K562 (cell line): ENCODE measurements around the gene SCYL1. TPM values are rescaled to one million over a fixed set of nuclear protein-coding genes. Genes with fewer than 3 reads are reported as not detected.

Experiments
- ATAC-seq: fragments of 200-7000 bp; cut with Tn5 transposase; 3 replicates; pipeline ENCODE4 v1.9.1; 2020; ENCODE audit warnings: moderate library complexity
- BruUV-seq: library from RNA; stranded (reverse); fragments of 400-500 nt; replicated peaks from 2 replicates; lab custom pipeline; 2021; lab: Mats Ljungman, UMichigan
- CTCF ChIA-PET: fragments of 300-600 bp; formaldehyde crosslinking; extraction: SDS; loops from one replicate; lab custom pipeline; 2021; ENCODE audit warnings: low intra/inter-chr PET ratio; lab: Yijun Ruan, JAX
- POLR2A ChIA-PET: fragments of 300-600, 350-650 bp; sonication (Branson Sonifier 250); formaldehyde crosslinking; extraction: SDS; loops from one replicate; lab custom pipeline; 2021; ENCODE audit warnings: antibody characterized with exemption, inconsistent platforms; lab: Yijun Ruan, JAX
- DNase-seq, 4 experiments: peaks; one replicate each; pipeline versions ENCODE4 v3.0.0 to v3.0.0-alpha.2; 2011 to 2018; ENCODE audit warnings: low spot score in 3 of 4, mixed read lengths in 3 of 4; ENCODE audit errors: extremely low read depth in 1 of 4
- FAIRE-seq: peaks from 2 replicates; lab custom pipeline; 2011; peaks lifted over from hg19 to GRCh38; lab: Jason Lieb, UNC
- H2AFZ ChIP-seq: 2 replicates; pipeline ENCODE4 v1.6.0; 2011; ENCODE audit warnings: low read depth, low read length, control low read depth, inconsistent platforms
- H3K27ac ChIP-seq: fragments of 200-600 bp; 3 replicates; pipeline ENCODE4 v1.8.0; 2011; ENCODE audit warnings: low read depth, mild to moderate bottlenecking, control low read depth, inconsistent platforms, low read length, moderate library complexity, mixed read lengths; ENCODE audit errors: extremely low read depth
- H3K27me3 ChIP-seq, 2 experiments: fragments of 300-600 bp in 1 of 2; 2 replicates in 1 of 2; 3 replicates in 1 of 2; pipeline versions ENCODE4 v1.6.0 to v1.8.0; 2011; ENCODE audit warnings: inconsistent platforms in 2 of 2, low read length in 2 of 2, mild to moderate bottlenecking in 1 of 2, mixed read lengths in 1 of 2, moderate library complexity in 1 of 2; ENCODE audit not compliant: control insufficient read depth in 2 of 2, insufficient read depth in 2 of 2
- H3K36me3 ChIP-seq: fragments of 300-600 bp; 3 replicates; pipeline ENCODE4 v1.8.0; 2011; ENCODE audit warnings: mild to moderate bottlenecking, low read length, inconsistent platforms; ENCODE audit not compliant: control insufficient read depth, insufficient read depth
- H3K4me1 ChIP-seq, 2 experiments: fragments of 200-600 bp in 1 of 2; replicated peaks in 1 of 2; 2 replicates in 1 of 2; 3 replicates in 1 of 2; pipeline versions ENCODE4 v1.5.1 to v1.8.0; 2011; ENCODE audit warnings: inconsistent platforms in 2 of 2, low read length in 2 of 2, mild to moderate bottlenecking in 1 of 2, mixed read lengths in 1 of 2, moderate library complexity in 1 of 2; ENCODE audit not compliant: control insufficient read depth in 2 of 2, insufficient read depth in 2 of 2
- H3K4me2 ChIP-seq: 2 replicates; pipeline ENCODE4 v1.6.1; 2011; ENCODE audit warnings: low read length, control low read depth, inconsistent platforms, mixed read lengths; ENCODE audit not compliant: insufficient read depth
- H3K4me3 ChIP-seq: fragments of 200-600 bp; sonication (generic), shearing (Covaris generic); 2 replicates; pipeline ENCODE4 v1.5.1; 2016; ENCODE audit warnings: control low read depth, inconsistent platforms
- H3K79me2 ChIP-seq: fragments of 200-600 bp; 3 replicates; pipeline ENCODE4 v1.8.0; 2011; ENCODE audit warnings: low read length, inconsistent platforms; ENCODE audit not compliant: control insufficient read depth, insufficient read depth
- H3K9ac ChIP-seq, 2 experiments: 2 replicates each; pipeline versions ENCODE4 v1.6.0 to v1.6.1; 2011; ENCODE audit warnings: low read depth in 2 of 2, low read length in 2 of 2, control low read depth in 1 of 2, inconsistent platforms in 1 of 2, mild to moderate bottlenecking in 1 of 2, mixed read lengths in 1 of 2; ENCODE audit not compliant: insufficient read depth in 1 of 2
- H3K9me1 ChIP-seq: one replicate; pipeline ENCODE4 v1.6.0; 2011; ENCODE audit warnings: inconsistent platforms, mild to moderate bottlenecking, low read length, moderate library complexity; ENCODE audit not compliant: control insufficient read depth, insufficient read depth
- H3K9me3 ChIP-seq: replicated peaks from 2 replicates; pipeline ENCODE4 v1.5.1; 2011; ENCODE audit warnings: low read depth, low read length, inconsistent platforms; ENCODE audit not compliant: control insufficient read depth, insufficient read depth
- H4K20me1 ChIP-seq: replicated peaks from 2 replicates; pipeline ENCODE4 v1.6.1; 2011; ENCODE audit warnings: low read length, inconsistent platforms, mixed read lengths; ENCODE audit not compliant: control insufficient read depth, insufficient read depth
- BRD9 ChIP-seq: fragments of 450-650 bp; IDR thresholded peaks from 2 replicates; pipeline ENCODE4 v1.6.1; 2018; ENCODE audit warnings: low read depth; ENCODE audit not compliant: partially characterized antibody
- FOXJ2 ChIP-seq: fragments of 200-800 bp; sonication (Bioruptor generic); IDR thresholded peaks from 2 replicates; pipeline ENCODE4 v1.6.1; 2016; ENCODE audit warnings: missing genetic modification characterization, missing compliant biosample characterization
- MTA1 ChIP-seq: fragments of 450-650 bp; IDR thresholded peaks from 2 replicates; pipeline ENCODE4 v1.6.1; 2017; ENCODE audit warnings: borderline replicate concordance
- MTF1 ChIP-seq: fragments of 250-450 bp; sonication (Bioruptor Pico); IDR thresholded peaks from 2 replicates; pipeline ENCODE4 v1.9.0; 2021; ENCODE audit warnings: moderate library complexity, mild to moderate bottlenecking, inconsistent platforms, borderline replicate concordance
- NCOA6 ChIP-seq: fragments of 450-650 bp; IDR thresholded peaks from 2 replicates; pipeline ENCODE4 v1.6.1; 2017; ENCODE audit warnings: mild to moderate bottlenecking
- PURB ChIP-seq: sonication (generic); formaldehyde crosslinking; IDR thresholded peaks from 2 replicates; pipeline ENCODE4 v1.9.0; 2021; ENCODE audit warnings: low read depth, mild to moderate bottlenecking, missing genetic modification reagents
- THRB ChIP-seq: fragments of 450-650 bp; formaldehyde crosslinking; conservative IDR thresholded peaks from 2 replicates; pipeline ENCODE4 v1.4.0; 2022; ENCODE audit warnings: mild to moderate bottlenecking, missing genetic modification characterization
- ZBED1 ChIP-seq: IDR thresholded peaks from 2 replicates; pipeline ENCODE4 v1.6.1; 2014
- ZC3H11A ChIP-seq: IDR thresholded peaks from 2 replicates; pipeline ENCODE4 v1.6.1; 2012; ENCODE audit warnings: low read depth, low read length, improper control_type of control experiment
- ZNF766 ChIP-seq: fragments of 200-800 bp; sonication (Bioruptor generic); conservative IDR thresholded peaks from 2 replicates; pipeline ENCODE4 v1.6.1; 2016; ENCODE audit warnings: missing genetic modification characterization, missing compliant biosample characterization
- WGBS: fragments of 100-300 bp; shearing (Covaris generic); methylation state at CpG from one replicate; pipeline ENCODE4 v1.1.6; 2016; ENCODE audit warnings: low coverage, mixed read lengths; ENCODE audit not compliant: insufficient coverage; ENCODE audit errors: missing lambda C conversion rate; 5-methylcytosine and 5-hydroxymethylcytosine counted together
- in situ Hi-C: fragments of 300-500 bp; cut with MboI; formaldehyde crosslinking; loops from 4 replicates; pipeline ENCODE4 v1.15.0; 2018; ENCODE audit warnings: inconsistent platforms, mixed read lengths
- intact Hi-C: fragments of 100-400 bp; cut with micrococcal nuclease; formaldehyde crosslinking; loops from 2 replicates; pipeline ENCODE4 v1.14.2; 2022
- polyA plus RNA-seq, 8 experiments: library from polyadenylated mRNA; depleted of rRNA in 4 of 8; stranded (reverse) in 5 of 8; unstranded in 3 of 8; fragments of >200 nt; fragmentation: Nextera tagmentation in 2 of 8; fragmentation: Illumina TruSeq in 1 of 8; extraction: Ambion mirVana in 2 of 8; extraction: Trizol in 1 of 8; gene quantifications; 2 replicates each; pipeline versions ENCODE4 v1.2.1 to v1.2.3, GENCODE V29; 2011 to 2014; ENCODE audit warnings: inconsistent platforms in 1 of 8, missing spikeins in 1 of 8
- total RNA-seq, 7 experiments: library from RNA; depleted of rRNA in 6 of 7; stranded (reverse); fragments of >200 nt in 6 of 7; fragmentation: Illumina TruSeq in 2 of 7; extraction: Trizol in 2 of 7; gene quantifications; 2 replicates each; pipeline versions ENCODE4 v1.2.1 to v1.2.3, GENCODE V29; 2011 to 2021; ENCODE audit warnings: low replicate concordance in 1 of 7
- TF ChIP-seq, protein P1 (sequence below): fragments of 450-650 bp; conservative IDR thresholded peaks from 2 replicates; pipeline ENCODE4 v1.6.1; 2016; ENCODE audit warnings: missing genetic modification characterization, low read depth, mild to moderate bottlenecking, control low read depth, missing compliant biosample characterization
- TF ChIP-seq, protein P2 (sequence below): fragments of 450-650 bp; IDR thresholded peaks from 2 replicates; pipeline ENCODE4 v1.6.1; 2016; ENCODE audit warnings: low read depth

SCYL1 gene
- total and polyA plus RNA-seq, 9 of the 15 experiments (the other 6 are each of a cell fraction or from before 2014, with no cell fraction given): 1.9 to 145 (median 57.6) TPM

GRCh38 chr11:65476632-65477148 is 48.2 kb upstream of the SCYL1 start:
- CTCF ChIA-PET: no interaction called here
- Histone ChIP-seq H2AFZ (no peak overlapping the region), H3K4me2 (peak overlapping the region; percentile 98), H3K79me2 (peaks cover 87% of the 10 kb centered on the region), H3K27ac (peak overlapping the region; percentile 99), H3K27me3 (no peaks in the 10 kb centered on the region), H3K9me3 (no peaks in the 10 kb centered on the region), H4K20me1 (no peaks in the 10 kb centered on the region), H3K4me3 (peak overlapping the region; percentile 93), H3K9me1 (no peaks in the 10 kb centered on the region), H3K9ac (peak overlapping the region; percentile 99 to 100), H3K4me1 (peaks cover 36 to 60% of the 10 kb centered on the region in 2 experiments), H3K36me3 (peaks cover 9% of the 10 kb centered on the region; the same call in 1 of the 3 replicates)
- POLR2A ChIA-PET: interaction anchor here (0.5 to 26.0 kb wide), 16 partner anchors 11 to 578 kb away, joined by 3 to 2118 read pairs (median 6); partner anchors contain the start of genes FRMD8, MALAT1, NEAT1 and SCYL1
- FAIRE-seq: no peak
- ATAC-seq: peak; percentile 0; the same call in 1 of the 3 replicates
- 3% methylated on average over 9 of the region's 10 CpGs for WGBS
- in situ Hi-C loops: no loop called here
- BruUV-seq: TSS peak; percentile 93
- intact Hi-C loops: loop anchor here (1.0 kb wide), 1 partner anchor 21 kb away; no protein-coding TSS in a partner anchor
- no peak for DNase-seq
- TF ChIP-seq ZC3H11A: no peak
- TF ChIP-seq FOXJ2 (tag): no peak
- TF ChIP-seq, protein P1, sequence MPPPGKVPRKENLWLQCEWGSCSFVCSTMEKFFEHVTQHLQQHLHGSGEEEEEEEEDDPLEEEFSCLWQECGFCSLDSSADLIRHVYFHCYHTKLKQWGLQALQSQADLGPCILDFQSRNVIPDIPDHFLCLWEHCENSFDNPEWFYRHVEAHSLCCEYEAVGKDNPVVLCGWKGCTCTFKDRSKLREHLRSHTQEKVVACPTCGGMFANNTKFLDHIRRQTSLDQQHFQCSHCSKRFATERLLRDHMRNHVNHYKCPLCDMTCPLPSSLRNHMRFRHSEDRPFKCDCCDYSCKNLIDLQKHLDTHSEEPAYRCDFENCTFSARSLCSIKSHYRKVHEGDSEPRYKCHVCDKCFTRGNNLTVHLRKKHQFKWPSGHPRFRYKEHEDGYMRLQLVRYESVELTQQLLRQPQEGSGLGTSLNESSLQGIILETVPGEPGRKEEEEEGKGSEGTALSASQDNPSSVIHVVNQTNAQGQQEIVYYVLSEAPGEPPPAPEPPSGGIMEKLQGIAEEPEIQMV (tag): no peak
- TF ChIP-seq ZNF766 (CRISPR knock-in tag): no peak
- no peak for TF ChIP-seq PURB (CRISPR knock-in tag)
- TF ChIP-seq ZBED1: no peak
- TF ChIP-seq NCOA6: no peak
- TF ChIP-seq, protein P2, sequence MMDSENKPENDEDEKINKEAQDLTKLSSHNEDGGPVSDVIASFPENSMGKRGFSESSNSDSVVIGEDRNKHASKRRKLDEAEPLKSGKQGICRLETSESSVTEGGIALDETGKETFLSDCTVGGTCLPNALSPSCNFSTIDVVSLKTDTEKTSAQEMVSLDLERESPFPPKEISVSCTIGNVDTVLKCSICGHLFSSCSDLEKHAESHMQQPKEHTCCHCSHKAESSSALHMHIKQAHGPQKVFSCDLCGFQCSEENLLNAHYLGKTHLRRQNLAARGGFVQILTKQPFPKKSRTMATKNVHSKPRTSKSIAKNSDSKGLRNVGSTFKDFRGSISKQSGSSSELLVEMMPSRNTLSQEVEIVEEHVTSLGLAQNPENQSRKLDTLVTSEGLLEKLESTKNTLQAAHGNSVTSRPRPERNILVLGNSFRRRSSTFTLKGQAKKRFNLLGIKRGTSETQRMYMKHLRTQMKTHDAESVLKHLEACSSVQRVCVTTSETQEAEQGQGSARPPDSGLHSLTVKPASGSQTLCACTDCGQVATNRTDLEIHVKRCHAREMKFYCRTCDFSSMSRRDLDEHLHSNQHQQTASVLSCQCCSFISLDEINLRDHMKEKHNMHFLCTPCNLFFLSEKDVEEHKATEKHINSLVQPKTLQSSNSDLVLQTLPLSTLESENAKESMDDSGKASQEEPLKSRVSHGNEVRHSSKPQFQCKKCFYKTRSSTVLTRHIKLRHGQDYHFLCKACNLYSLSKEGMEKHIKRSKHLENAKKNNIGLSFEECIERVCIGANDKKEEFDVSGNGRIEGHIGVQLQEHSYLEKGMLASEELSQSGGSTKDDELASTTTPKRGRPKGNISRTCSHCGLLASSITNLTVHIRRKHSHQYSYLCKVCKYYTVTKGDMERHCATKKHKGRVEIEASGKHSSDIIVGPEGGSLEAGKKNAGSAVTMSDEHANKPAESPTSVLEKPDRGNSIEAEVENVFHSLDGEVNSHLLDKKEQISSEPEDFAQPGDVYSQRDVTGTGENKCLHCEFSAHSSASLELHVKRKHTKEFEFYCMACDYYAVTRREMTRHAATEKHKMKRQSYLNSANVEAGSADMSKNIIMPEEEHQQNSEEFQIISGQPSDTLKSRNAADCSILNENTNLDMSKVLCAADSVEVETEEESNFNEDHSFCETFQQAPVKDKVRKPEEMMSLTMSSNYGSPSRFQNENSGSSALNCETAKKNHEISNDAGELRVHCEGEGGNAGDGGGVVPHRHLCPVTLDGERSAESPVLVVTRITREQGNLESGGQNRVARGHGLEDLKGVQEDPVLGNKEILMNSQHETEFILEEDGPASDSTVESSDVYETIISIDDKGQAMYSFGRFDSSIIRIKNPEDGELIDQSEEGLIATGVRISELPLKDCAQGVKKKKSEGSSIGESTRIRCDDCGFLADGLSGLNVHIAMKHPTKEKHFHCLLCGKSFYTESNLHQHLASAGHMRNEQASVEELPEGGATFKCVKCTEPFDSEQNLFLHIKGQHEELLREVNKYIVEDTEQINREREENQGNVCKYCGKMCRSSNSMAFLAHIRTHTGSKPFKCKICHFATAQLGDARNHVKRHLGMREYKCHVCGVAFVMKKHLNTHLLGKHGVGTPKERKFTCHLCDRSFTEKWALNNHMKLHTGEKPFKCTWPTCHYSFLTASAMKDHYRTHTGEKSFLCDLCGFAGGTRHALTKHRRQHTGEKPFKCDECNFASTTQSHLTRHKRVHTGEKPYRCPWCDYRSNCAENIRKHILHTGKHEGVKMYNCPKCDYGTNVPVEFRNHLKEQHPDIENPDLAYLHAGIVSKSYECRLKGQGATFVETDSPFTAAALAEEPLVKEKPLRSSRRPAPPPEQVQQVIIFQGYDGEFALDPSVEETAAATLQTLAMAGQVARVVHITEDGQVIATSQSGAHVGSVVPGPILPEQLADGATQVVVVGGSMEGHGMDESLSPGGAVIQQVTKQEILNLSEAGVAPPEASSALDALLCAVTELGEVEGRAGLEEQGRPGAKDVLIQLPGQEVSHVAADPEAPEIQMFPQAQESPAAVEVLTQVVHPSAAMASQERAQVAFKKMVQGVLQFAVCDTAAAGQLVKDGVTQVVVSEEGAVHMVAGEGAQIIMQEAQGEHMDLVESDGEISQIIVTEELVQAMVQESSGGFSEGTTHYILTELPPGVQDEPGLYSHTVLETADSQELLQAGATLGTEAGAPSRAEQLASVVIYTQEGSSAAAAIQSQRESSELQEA: no peak
- peak; percentile 42 for TF ChIP-seq BRD9
- no peak for TF ChIP-seq MTF1
- no peak for TF ChIP-seq MTA1
- TF ChIP-seq THRB (CRISPR knock-in tag): peak; percentile 70
